ENCODE measurements around the gene RPP25L.

GRCh38 chr9:34611251-34611810 lies 566 bp downstream of the RPP25L start:
- TF ChIP-seq, protein P1, sequence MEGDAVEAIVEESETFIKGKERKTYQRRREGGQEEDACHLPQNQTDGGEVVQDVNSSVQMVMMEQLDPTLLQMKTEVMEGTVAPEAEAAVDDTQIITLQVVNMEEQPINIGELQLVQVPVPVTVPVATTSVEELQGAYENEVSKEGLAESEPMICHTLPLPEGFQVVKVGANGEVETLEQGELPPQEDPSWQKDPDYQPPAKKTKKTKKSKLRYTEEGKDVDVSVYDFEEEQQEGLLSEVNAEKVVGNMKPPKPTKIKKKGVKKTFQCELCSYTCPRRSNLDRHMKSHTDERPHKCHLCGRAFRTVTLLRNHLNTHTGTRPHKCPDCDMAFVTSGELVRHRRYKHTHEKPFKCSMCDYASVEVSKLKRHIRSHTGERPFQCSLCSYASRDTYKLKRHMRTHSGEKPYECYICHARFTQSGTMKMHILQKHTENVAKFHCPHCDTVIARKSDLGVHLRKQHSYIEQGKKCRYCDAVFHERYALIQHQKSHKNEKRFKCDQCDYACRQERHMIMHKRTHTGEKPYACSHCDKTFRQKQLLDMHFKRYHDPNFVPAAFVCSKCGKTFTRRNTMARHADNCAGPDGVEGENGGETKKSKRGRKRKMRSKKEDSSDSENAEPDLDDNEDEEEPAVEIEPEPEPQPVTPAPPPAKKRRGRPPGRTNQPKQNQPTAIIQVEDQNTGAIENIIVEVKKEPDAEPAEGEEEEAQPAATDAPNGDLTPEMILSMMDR (IDR thresholded peaks at IDR 0.05), result no peak
- no peak for TF ChIP-seq POLR2A (IDR thresholded peaks at IDR 0.05)
